Skeletal muscle cell (primary cell): ENCODE measurements around the gene DOK1.

Experiments
- DNase-seq: peaks from one replicate; pipeline ENCODE4 v3.0.0-alpha.2; 2010; ENCODE audit warnings: low read depth
- H3K4me3 ChIP-seq: 2 replicates; pipeline ENCODE4 v1.5.1; 2011; ENCODE audit warnings: low read depth, mild to moderate bottlenecking, control low read depth, low read length, moderate library complexity

DOK1 gene

GRCh38 chr2:74553892-74554819, at the start of gene DOK1, which contains the start of gene LOXL3:
Gene DOK1 (plus strand): TSS chr2:74554720. CDS start chr2:74554755, 35 bp downstream.
Gene LOXL3 (minus strand): TSS chr2:74553942. CDS start chr2:74552634, 1,308 bp downstream.
- peak within 1 kb of the TSS; percentile 93 for H3K4me3 ChIP-seq
- DNase-seq, result peak; percentile 73

GRCh38 chr2:74505448-74506246, 48.9 kb upstream of the DOK1 start:
- DNase-seq, result no peak
- H3K4me3 ChIP-seq, result peak overlapping the region; percentile 5

GRCh38 chr2:74507145-74507925, 47.2 kb upstream of the DOK1 start, which contains the start of gene PCGF1:
Gene PCGF1 (minus strand): TSS chr2:74507695. CDS start chr2:74507668, 27 bp downstream.
- peak within 1 kb of the TSS; percentile 89 for H3K4me3 ChIP-seq
- DNase-seq, result peak; percentile 90

GRCh38 chr2:74507926-74508520, 46.5 kb upstream of the DOK1 start:
- no peak for DNase-seq

GRCh38 chr2:74510272-74510671, 44.2 kb upstream of the DOK1 start:
- DNase-seq, result no peak

More at GRCh38 chr2:74507926-74508520, 46.5 kb upstream of the DOK1 start:
- peak overlapping the region; percentile 89 for H3K4me3 ChIP-seq

GRCh38 chr2:74511104-74511989, 43.2 kb upstream of the DOK1 start:
- no peak for DNase-seq

More at GRCh38 chr2:74510272-74510671, 44.2 kb upstream of the DOK1 start:
- no peak overlapping the region for H3K4me3 ChIP-seq

GRCh38 chr2:74512744-74513604, 41.5 kb upstream of the DOK1 start:
- no peak for DNase-seq
- no peak overlapping the region for H3K4me3 ChIP-seq

More at GRCh38 chr2:74511104-74511989, 43.2 kb upstream of the DOK1 start:
- no peak overlapping the region for H3K4me3 ChIP-seq

GRCh38 chr2:74513605-74514367, 40.7 kb upstream of the DOK1 start:
- no peak for DNase-seq

GRCh38 chr2:74514368-74515270, 39.9 kb upstream of the DOK1 start, which contains the start of gene TLX2:
Gene TLX2 (plus strand): TSS chr2:74514450. CDS start chr2:74514807, 357 bp downstream.
- no peak within 1 kb of the TSS for H3K4me3 ChIP-seq
- no peak for DNase-seq

More at GRCh38 chr2:74513605-74514367, 40.7 kb upstream of the DOK1 start:
- H3K4me3 ChIP-seq, result no peak overlapping the region

- no peak for DNase-seq
- no peak overlapping the region for H3K4me3 ChIP-seq
Observed at GRCh38 chr2:74515271-74515980, 39.1 kb upstream of the DOK1 start.

- no peak for DNase-seq
- peak overlapping the region; percentile 17 for H3K4me3 ChIP-seq
Observed at GRCh38 chr2:74515981-74516633, 38.4 kb upstream of the DOK1 start.

GRCh38 chr2:74516650-74517049, 37.9 kb upstream of the DOK1 start:
- H3K4me3 ChIP-seq, result no peak overlapping the region
- no peak for DNase-seq

- no peak overlapping the region for H3K4me3 ChIP-seq
- no peak for DNase-seq
Observed at GRCh38 chr2:74522516-74522915, 32.0 kb upstream of the DOK1 start.

GRCh38 chr2:74524005-74524404, 30.5 kb upstream of the DOK1 start:
- H3K4me3 ChIP-seq, result no peak overlapping the region

More at GRCh38 chr2:74524005-74524404, 30.5 kb upstream of the DOK1 start:
- no peak for DNase-seq
